Measurements from ENCODE around the gene ESR2.
"Not testable (repeated sequence)": the region's sequence is repeated elsewhere in the genome, so short reads cannot be mapped to it uniquely, and the experiment has no call there.

The ESR2 gene

DNA sequence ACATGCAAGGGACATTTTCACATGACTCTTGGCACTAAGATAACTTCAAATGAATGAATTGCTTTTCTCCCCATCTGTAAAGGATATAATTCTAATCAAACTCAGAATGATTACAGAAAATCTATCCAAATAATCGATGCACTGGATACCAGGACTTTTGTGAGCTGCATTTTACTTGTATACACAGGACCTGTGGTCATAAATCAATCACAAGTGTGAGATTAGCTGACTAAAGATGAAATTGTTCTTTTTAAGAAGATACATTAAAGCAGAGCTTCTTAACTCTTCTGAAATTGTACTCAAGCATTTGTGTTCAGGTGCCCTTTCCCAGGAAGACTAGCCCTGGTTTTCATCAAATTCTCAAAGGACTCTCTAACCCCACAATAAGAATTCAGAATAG is 66.3 kb downstream of the ESR2 start:
- no peak for DNase-seq (ENCODE audit: insufficient read length, low spot score)
- no peak for FAIRE-seq

DNA sequence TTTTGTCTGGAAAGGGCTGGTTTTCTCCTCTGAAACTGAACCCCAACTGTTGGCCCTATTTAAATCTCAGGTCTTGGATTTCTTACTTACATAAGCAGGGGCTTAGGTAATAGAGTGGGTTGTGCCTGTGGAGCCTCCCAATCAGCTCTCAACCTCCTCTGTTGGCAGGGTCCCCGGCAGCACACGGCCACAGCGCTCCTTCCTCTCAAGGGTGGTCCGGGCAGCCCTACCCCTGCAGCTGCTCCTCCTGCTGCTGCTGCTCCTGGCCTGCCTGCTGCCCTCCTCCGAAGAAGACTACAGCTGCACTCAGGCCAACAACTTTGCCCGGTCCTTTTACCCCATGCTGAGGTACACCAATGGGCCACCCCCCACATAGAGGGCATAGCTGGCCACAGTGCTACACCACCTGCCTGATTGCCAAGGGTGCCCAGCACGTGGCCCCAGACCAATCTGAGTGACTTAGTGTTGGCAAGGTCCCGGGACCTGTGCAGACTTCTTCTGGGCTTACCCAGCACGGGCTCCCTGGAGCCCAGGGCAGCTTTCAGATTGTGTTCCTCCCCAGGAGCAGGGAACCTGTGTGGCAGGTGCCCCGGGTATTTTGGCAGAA is 68.9 kb downstream of the ESR2 start:
- FAIRE-seq (no peak), DNase-seq (ENCODE audit: insufficient read length, low spot score) (no peak)

DNA sequence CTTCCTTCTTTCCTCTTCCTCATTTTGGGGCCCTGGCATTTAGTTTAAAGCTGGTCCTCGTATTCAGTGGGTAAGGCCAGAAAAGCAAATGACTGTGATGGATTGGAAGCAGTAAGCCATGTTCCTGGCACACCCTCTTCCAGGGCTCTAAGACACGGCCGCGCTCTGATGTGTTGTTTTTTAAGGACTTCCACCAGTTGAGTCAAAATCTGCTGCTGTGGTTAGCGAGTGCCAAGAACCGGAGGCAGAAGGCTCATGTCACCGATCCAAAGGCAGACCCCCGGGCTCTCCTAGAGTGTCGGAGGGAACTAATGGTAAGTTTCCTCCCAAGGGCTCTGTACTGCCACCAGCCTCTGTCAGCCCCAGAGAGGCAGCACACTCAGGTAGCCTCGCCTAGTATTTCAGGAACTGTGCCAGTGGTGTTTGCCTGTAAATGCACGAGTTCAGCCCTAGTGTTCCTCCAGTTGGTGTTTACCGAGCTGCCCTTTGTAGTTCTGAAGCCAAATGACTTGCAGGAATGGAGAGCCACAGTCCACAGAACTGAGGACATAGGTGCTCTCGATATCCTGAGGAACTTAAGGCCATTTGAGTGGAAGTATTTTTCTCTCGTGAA is 72.7 kb downstream of the ESR2 start:
- DNase-seq (ENCODE audit: insufficient read length, low spot score) (no peak), FAIRE-seq (no peak)

DNA sequence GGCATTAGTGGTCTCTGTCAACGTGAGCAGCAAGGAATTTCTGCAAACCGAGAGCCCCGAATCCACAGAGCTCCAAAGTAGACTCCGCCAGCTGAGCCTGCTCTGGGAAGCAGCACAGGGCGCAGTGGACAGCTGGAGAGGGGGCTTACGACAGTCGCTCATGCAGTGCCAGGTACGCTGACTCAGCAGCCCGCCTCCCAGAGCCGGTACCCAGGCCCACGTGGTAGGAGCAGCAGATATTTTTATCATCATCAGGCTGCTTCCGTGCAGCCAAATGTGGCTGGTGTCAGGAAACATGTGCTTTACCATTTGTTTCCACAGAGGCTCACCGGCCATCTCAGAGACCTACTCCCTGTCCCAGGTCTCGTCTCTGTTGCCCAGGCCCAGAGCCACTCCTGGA is 73.7 kb downstream of the ESR2 start:
- DNase-seq (ENCODE audit: insufficient read length, low spot score) (no peak), FAIRE-seq (no peak)

DNA sequence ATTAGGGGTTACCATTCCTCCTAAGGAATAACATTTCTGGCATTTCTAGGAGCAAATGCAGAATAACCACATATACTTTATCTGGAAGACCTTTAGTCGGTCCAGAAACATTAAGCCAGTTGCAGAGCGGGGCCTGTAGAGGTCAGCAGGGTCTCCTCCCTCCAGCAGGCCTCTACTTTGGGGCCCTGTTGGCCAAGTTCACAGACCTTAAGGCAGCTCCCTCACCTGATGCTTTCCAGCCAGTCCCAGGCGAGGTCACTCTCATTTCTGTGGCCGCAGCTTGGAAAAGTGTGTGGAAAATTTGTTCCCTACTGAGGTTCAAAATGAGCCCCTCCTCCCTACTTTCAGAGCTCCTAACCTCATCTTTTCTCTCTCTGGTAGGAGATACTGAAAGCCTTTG is 74.1 kb downstream of the ESR2 start:
- no peak for FAIRE-seq

DNA sequence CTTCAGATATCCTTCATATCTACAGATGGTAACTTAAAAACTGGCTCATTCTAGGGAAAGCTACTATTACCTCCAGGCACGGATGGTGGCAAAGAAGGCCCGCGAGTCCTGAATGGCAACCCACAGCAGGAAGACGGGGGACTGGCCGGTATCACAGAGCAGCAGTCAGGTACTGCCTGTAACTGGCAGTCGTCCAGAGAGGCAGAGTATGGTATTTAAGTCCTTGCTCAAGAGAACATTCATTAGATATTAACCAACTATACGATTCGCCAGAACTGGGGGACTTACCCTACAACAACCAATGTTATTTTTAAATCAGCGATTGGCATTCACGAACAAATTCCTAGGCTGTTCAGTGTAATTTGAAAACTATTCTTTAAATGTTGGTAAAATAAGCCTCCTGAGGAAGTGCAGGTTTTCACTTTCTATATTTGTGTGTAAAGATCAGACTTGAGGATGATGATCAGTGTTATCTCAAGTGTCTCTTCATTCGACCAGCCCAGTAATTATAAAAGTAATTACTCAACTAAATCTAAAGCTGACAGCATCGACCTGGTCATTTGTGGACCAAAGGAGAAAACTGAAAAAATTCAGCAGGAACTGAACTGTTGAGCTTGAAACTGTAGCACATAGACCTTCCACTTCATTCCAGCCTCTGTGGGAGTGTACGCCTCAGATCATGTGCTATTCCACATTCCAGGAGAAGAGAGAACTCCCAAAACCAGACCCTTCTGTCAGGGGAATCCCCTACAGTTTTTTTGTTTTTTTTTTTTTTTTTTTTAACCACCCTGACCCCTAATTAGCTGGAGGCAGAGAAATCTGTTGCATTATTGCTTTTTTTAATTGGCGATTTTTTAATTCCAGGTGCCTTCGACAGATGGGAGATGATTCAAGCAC is 75.6 kb downstream of the ESR2 start:
- FAIRE-seq (peak; percentile 67), DNase-seq (ENCODE audit: insufficient read length, low spot score) (no peak)

More for the DNA sequence above, 74.1 kb downstream of the ESR2 start:
- DNase-seq (ENCODE audit: insufficient read length, low spot score): no peak

DNA sequence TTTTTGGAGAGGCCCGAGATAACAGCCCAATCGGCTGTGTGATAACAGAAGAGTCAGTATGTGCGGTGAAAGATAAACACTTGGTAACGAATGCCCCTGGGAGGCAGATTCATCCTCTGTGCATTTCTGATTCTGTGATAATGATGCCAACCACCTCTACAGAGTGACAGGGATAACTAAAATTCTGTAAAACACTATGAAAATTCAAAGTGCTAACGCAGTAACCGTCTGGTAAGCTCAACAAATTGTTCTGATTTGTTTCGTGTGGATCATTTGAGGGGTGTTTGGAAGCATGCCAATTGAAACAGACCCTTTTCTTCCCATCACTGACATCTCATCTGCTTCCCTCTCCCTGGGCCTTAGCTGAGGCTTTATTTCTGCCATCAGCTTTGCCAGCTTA is 76.3 kb downstream of the ESR2 start:
- no peak for FAIRE-seq
- no peak for DNase-seq (ENCODE audit: insufficient read length, low spot score)

DNA sequence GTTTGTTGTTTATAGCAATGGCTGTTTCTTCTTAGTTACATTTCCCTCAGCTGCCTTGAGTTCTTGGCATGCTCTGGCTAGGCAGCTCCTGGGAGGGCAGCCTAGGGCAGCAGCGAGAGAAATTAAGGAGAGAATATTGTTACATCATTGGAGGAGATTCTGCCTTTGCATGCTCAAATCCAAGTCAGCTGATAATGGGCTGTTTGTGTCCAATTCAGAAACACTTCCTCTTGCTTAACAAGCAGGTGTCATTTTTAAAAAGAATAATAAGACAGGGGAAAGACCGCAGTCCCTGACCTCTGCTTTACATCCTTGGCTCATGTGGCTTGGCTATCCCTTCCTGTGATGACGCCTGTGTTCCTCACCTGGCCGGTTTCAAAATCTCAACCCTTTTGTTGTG is 76.9 kb downstream of the ESR2 start:
- FAIRE-seq: peak; percentile 93
- no peak for DNase-seq (ENCODE audit: insufficient read length, low spot score)

DNA sequence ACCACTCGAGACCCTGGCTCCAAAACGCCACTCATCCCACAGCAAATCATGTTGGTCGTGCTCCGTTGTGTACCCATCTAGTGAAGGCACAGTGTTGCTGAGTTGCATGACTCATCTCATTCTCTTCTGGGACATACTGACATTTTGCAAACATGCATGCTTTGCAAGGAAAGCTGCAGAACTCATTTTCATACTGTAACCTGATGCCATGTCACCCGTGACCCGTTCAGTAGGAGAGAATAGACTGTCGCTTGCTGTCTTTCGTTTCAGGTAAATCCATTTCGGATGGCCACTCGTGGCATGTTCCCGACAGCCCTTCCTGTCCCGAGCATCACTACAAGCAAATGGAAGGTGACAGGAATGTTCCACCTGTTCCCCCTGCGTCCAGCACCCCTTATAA is 78.2 kb downstream of the ESR2 start:
- FAIRE-seq: peak; percentile 11
- DNase-seq (ENCODE audit: insufficient read length, low spot score): no peak

DNA sequence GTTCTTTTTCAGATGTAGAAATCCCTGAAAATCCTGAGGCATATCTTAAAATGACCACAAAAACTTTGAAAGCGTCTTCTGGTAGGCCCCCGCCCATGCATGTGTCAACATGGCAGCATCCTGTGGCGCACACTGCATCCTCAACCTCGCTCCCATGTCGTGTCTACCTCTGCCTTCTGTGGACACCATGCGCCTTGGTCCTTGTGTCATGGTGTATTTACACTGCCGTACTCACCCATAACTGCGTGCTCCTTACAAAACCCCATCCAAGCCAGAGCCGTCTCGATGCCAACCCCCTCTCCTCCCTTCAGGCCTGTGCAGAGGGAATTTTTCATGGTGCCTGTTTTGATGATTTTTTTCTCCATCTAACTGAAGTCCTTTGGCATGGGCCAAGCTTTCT is 78.9 kb downstream of the ESR2 start:
- FAIRE-seq: no peak
- DNase-seq (ENCODE audit: insufficient read length, low spot score): no peak

DNA sequence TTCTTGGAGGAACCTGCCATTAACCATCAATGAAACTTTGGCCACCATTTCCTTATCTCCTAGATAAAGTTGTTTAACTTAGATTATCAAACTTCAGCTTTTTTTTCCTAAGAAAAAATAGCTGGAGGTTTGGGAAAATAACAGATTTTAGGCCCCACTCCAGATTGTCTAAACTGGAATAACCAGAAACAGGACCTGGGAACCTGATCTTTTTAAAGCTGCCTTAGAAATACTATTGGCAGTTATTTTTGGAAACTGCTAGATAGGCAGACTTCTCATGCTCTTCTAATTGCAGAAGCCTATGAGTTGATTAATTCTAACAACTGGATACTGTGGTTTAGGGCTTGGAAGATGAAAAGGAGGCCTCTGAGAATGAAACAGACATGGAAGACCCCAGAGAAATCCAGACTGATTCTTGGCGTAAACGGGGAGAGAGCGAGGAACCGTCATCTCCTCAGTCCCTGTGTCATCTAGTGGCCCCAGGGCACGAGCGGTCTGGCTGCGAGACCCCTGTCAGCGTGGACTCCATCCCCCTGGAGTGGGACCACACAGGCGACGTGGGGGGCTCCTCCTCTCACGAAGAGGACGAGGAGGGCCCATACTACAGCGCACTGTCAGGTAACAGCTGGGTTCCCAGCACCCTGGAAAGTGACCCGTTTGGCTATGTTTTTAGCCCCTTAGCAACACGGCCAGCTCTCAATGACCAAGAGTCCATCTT is 80.2 kb downstream of the ESR2 start:
- no peak for DNase-seq (ENCODE audit: insufficient read length, low spot score)
- no peak for FAIRE-seq

DNA sequence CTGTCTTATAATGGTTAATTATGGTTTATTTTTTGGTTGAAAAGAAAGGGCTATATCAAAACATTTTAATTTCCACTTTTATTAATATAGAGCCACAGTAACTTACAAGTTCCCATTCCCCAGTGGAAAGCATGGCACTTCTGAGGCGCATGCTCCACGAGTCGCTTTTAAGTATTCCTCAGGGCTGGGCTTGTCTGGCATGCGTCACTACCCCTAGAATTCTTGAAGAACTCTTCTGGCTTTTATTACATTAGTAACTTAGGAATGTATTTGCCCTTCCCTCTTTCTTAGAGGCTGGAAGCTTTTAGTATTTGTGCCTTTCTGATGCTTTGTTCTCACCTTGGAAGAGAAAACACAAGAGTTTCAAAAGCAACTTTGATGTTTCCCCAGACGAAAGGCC is 81.1 kb downstream of the ESR2 start:
- FAIRE-seq (no peak), DNase-seq (ENCODE audit: insufficient read length, low spot score) (no peak)

DNA sequence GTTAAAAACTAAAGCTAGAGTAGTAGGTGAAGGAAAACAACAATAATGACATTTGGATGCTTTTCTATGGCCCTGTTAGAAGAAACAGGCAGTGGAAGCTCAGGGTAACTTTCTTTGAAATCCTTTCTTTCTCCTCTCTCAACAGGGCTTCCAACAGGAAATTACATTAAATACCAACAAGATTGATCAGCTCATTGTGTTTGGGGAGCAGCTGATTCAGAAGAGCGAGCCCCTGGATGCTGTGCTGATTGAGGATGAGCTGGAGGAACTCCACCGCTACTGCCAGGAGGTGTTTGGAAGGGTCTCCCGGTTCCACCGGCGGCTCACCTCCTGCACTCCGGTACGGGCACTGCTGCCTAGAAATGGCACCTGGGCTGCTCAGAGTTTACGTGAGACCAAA is 81.5 kb downstream of the ESR2 start:
- DNase-seq (ENCODE audit: insufficient read length, low spot score): no peak
- FAIRE-seq: no peak

DNA sequence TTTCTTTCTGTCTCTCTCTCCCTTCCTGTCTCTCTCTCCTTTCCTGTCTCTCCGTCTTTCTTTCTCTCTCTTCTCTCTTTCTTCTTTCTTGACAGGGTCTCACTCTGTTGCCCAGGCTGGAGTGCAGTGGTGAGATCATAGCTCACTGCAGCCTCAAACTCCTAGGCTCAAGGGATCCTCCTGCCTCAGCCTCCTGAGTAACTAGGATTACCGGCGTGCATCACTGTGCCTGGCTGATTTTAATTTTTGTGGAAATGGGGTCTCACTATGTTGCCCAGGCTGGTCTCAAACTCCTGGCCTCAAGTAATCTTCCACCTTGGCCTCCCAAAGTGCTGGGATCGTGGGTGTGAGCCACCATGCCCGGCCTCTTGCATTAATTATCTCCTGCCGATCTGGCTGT is 83.3 kb downstream of the ESR2 start:
- FAIRE-seq; DNase-seq (ENCODE audit: insufficient read length, low spot score): not testable (repeated sequence)

DNA sequence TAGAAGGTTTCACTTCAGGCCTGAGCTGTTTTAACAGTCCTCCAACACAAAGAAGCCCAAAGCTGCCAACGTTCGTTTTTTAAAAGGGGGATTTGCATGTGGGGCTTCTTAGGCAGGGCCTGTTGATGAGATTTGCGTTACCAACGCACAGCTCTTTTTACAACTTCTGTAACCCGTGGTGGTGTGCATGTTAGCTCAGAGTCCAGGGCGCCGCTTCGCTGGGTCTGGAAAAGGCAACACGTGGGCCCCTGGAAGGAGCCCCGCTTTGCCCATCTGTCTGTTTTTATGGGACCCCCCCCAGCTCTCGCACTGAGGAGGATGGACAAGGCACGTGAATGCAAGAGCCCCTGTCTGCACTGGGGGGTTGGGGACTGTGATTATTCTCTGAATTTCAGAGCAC is 84.0 kb downstream of the ESR2 start:
- no peak for DNase-seq (ENCODE audit: insufficient read length, low spot score)
- FAIRE-seq: no peak

DNA sequence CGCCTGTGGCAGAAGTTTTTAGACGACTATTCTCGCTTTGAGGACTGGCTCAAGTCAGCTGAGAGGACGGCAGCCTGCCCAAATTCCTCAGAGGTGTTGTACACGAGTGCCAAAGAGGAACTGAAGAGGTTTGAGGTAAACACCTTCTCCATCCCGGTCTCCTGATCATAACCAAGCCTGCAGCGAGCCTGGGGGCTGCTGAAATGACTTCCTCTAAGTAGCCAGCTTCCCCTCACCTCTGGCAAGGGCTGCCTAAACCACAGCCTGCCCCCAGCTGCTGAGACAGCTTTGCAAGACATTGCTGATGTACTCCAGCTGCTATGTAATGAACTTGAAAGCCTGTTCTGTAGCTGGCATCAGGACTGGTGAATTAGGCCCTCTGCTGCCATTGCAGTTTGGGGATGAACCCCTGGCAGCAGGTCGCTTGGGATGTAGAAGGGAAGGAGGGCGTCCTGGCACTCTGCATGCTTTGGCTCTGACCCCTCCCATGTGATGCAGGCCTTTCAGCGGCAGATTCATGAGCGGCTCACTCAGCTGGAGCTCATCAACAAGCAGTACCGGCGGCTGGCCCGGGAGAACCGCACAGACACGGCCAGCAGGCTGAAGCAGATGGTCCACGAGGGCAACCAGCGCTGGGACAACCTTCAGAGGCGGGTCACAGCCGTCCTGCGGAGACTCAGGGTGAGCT is 84.6 kb downstream of the ESR2 start:
- DNase-seq (ENCODE audit: insufficient read length, low spot score) (no peak), FAIRE-seq (peak; percentile 52)

DNA sequence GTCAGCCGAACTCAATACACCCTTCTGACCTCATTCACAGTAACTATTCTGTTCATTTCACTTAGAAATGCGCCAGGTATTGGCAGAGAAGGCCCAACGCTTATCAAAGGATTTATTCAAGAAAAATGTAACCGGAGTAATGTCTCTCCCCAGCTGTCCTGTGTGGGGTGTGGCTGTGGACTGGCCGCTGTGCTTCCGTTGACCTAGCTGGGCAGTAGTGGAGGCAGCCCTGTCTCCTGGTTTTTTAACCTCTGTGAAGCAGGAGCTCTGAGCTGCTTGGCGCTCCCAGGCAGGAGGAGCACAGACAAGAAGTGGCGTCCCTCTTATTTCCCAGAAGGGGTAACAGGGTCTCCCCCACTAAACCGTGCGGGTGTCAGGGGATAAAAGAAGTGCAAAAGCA is 85.2 kb downstream of the ESR2 start:
- FAIRE-seq: no peak
- DNase-seq (ENCODE audit: insufficient read length, low spot score): no peak

DNA sequence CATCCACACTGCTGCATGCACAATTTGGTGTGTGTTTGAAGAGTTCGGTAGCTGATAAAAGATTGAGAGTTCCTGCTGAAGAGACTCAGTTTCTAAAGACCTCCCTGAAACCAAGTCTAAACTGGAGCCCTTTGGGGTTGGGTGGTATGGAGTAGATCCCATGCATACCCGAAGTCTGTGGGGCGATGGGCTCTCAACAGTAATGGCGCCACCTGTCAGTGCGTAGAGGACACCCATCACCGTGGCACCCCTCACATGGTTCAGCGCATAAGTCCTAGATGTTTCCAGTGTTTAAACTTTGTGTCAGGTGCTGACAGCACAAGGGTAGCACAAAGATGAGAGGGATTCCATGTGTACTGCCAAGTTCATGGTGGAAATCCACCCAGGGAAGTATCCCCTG is 85.9 kb downstream of the ESR2 start:
- no peak for FAIRE-seq
- DNase-seq (ENCODE audit: insufficient read length, low spot score): no peak

DNA sequence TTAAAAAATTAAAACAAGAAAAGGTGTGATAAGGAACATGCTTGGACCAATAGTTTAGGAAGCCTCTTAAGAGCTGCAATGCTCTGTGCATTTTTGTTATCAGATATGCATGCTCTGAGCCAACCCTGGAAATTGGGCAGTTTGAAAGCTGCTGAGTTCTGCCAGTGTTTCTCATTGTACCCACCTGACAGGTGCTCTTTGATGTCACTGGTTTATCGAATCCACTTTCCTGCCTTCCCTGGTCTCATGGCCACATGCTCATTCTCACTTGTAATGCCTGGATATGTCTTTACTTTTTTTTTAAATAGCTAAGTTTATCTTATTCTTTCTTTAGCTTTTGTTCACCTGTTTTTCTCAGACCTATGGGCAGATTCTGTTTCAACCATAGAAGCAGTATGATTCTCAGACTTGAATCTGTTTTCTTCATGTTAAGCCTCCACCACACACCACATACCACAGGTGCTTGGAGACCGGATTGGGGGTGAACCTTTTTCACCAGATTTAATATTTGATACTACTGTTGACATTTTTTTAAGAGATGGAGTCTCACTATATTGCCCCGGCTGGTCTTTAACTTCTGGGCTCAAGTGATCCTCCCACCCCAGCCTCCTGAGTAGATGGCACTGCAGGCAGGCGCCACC is 90.7 kb downstream of the ESR2 start:
- FAIRE-seq: no peak

DNA sequence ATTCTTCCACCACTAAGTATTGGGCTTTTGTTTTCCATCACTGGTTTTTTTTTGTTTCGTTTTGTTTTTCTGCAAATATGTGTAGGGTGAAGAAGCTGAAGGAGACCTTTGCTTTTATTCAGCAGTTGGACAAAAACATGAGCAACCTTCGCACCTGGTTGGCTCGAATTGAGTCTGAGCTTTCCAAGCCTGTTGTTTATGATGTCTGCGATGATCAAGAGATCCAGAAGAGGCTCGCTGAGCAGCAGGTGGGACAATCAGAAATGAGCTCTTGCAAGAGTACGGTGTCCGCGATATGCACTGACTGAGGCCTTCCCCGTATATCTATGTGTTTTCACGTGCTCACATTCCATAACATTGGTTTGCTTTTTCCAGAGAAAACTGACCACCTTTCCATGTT is 91.5 kb downstream of the ESR2 start:
- no peak for FAIRE-seq
- DNase-seq (ENCODE audit: insufficient read length, low spot score): no peak

More for the DNA sequence above, 90.7 kb downstream of the ESR2 start:
- DNase-seq (ENCODE audit: insufficient read length, low spot score): no peak

Measured in GM19239 (cell line).